GM21825 (cell line): ENCODE measurements around the gene AURKAIP1.
A peak's percentile ranks its signal among the peaks of the same experiment; 100 is the strongest.

Experiments used
- ATAC-seq: cut with Tn5 transposase; IDR thresholded peaks from one replicate; pipeline ENCODE4 v1.9.1; 2021; ENCODE audit warnings: mild to moderate bottlenecking, moderate library complexity; ENCODE audit not compliant: unreplicated experiment

AURKAIP1 gene

DNA sequence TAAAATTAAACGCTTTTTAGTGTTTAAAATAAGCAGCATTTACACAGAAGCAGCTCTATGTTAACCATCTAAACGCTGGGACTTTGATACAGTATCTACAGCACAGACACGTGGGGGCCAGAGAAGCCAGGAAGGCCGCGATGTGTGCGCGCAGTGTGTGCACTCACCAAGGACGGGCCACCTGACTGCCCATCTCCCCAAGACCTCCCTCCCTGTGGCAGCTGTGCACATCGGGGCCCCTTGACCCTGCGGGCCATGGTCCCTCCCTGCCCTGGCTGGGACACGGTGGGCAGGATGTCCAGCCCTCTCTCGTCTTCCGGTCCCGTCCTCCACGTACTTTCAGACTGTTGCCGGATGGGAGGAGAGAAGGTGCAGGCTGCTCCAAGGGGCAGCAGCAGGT is 39.7 kb downstream of the AURKAIP1 start:
- no peak for ATAC-seq

DNA sequence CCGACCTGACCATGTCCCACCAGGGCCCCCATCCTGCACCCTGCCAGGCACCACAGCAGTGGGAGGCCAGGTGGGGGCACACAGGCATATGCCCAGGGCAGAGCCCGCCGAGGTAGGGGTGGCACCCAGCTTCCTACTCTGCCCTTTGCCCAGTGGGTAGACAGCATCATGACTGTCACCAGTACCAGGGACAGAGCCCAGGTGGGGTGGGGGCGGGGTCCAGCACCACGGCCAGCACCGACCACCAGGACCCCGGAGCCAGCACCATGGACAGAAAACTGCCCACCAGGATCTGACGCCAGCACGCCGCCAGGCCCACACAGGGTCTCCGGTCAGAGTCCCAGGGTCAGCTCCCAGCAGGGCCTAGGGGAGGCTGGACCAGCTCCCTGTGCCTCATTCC is 40.2 kb downstream of the AURKAIP1 start:
- ATAC-seq = no peak

GRCh38 chr1:1333551-1334241 is 41.3 kb downstream of the AURKAIP1 start:
- ATAC-seq = no peak

DNA sequence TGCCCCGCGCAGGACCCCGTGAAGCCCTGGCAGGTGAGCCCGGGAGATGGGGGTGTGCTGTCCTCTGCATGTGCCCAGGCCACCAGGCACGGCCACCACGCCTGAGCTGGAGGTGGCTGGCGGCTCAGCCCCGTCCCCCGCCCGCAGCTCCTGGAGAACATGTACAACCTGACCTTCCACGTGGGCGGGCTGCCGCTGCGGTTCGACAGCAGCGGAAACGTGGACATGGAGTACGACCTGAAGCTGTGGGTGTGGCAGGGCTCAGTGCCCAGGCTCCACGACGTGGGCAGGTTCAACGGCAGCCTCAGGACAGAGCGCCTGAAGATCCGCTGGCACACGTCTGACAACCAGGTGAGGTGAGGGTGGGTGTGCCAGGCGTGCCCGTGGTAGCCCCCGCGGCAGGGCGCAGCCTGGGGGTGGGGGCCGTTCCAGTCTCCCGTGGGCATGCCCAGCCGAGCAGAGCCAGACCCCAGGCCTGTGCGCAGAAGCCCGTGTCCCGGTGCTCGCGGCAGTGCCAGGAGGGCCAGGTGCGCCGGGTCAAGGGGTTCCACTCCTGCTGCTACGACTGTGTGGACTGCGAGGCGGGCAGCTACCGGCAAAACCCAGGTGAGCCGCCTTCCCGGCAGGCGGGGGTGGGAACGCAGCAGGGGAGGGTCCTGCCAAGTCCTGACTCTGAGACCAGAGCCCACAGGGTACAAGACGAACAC is 42.1 kb downstream of the AURKAIP1 start:
- ATAC-seq = no peak

DNA sequence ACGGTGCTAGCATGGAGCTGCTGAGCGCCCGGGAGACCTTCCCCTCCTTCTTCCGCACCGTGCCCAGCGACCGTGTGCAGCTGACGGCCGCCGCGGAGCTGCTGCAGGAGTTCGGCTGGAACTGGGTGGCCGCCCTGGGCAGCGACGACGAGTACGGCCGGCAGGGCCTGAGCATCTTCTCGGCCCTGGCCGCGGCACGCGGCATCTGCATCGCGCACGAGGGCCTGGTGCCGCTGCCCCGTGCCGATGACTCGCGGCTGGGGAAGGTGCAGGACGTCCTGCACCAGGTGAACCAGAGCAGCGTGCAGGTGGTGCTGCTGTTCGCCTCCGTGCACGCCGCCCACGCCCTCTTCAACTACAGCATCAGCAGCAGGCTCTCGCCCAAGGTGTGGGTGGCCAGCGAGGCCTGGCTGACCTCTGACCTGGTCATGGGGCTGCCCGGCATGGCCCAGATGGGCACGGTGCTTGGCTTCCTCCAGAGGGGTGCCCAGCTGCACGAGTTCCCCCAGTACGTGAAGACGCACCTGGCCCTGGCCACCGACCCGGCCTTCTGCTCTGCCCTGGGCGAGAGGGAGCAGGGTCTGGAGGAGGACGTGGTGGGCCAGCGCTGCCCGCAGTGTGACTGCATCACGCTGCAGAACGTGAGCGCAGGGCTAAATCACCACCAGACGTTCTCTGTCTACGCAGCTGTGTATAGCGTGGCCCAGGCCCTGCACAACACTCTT is 42.8 kb downstream of the AURKAIP1 start:
- no peak for ATAC-seq

GRCh38 chr1:1331068-1331965 is 43.7 kb downstream of the AURKAIP1 start, which contains the start of gene TAS1R3:
TAS1R3 (plus strand) TSS chr1:1331280; CDS start chr1:1331346, 66 bp downstream.
- no peak for ATAC-seq

DNA sequence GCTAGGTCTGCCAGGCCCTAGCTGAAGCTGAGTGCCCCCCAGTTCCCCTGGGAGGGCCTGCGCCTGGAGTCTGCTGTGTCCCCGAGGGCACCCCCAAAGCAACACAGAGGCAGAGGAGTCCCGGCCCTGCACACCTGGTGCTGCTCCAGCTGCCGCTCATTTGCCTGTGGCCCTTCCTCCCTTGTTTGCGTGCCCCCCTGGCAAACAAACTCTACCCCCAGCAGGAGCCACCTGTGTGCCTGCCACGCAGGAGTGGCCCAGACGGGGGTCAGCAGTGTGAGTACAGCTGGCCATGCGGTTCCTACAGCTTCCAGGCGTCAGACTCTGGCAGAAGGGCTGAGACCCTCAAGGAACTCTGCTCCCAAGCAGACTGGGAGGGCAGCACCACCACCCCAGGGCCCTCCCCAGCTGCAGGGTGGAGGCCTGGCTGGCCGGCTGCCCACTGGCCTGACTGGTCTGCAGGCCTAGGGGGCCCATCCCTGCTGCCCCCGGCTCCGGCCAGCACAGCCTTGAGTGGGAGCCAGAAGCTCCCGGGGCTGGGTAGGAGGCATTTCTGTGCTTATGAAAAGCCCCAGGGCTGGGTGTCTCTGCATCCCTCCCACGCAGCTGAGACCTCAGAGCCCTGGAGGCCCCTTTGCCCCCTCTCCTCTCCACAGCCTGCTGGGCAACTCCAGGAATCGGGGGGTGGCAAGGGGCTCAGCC is 44.5 kb downstream of the AURKAIP1 start:
- ATAC-seq = no peak

- no peak for ATAC-seq
These were observed 45.5 kb downstream of the AURKAIP1 start for GRCh38 chr1:1329304-1330210.

DNA sequence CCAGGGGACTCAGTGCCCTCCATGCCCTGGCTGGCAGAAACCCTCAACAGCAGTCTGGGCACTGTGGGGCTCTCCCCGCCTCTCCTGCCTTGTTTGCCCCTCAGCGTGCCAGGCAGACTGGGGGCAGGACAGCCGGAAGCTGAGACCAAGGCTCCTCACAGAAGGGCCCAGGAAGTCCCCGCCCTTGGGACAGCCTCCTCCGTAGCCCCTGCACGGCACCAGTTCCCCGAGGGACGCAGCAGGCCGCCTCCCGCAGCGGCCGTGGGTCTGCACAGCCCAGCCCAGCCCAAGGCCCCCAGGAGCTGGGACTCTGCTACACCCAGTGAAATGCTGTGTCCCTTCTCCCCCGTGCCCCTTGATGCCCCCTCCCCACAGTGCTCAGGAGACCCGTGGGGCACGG is 46.8 kb downstream of the AURKAIP1 start:
- ATAC-seq = no peak

DNA sequence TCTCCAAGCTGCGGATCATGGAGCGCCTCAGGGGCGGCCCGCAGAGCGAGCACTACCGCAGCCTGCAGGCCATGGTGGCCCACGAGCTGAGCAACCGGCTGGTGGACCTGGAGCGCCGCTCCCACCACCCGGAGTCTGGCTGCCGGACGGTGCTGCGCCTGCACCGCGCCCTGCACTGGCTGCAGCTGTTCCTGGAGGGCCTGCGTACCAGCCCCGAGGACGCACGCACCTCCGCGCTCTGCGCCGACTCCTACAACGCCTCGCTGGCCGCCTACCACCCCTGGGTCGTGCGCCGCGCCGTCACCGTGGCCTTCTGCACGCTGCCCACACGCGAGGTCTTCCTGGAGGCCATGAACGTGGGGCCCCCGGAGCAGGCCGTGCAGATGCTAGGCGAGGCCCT is 47.7 kb downstream of the AURKAIP1 start:
- no peak for ATAC-seq

DNA sequence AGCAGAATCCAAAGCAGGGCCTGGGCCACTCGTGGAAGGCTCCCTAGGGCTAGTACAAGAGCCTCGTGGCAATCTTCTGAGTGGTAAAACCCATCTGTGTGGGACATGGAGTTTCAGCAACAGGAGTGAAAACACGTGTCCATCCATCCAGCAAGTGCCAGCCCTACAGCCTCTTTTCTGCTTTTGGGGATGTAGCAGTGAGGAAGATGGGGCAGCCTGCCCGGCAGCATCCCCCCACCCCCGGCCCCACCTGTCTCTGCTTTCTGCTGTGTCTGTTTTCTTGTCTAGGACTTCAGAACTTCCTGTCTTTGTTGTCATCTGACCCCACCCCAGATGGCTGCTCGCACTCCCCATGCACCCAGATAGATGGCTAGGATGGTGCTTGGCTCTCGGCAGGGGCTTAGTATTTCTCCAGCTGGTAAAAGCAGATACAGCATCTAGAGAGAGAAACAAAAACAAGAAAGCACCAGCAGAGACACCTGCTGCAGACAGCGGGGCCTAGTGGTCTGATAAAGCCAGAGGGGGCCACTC is 48.9 kb downstream of the AURKAIP1 start:
- no peak for ATAC-seq

DNA sequence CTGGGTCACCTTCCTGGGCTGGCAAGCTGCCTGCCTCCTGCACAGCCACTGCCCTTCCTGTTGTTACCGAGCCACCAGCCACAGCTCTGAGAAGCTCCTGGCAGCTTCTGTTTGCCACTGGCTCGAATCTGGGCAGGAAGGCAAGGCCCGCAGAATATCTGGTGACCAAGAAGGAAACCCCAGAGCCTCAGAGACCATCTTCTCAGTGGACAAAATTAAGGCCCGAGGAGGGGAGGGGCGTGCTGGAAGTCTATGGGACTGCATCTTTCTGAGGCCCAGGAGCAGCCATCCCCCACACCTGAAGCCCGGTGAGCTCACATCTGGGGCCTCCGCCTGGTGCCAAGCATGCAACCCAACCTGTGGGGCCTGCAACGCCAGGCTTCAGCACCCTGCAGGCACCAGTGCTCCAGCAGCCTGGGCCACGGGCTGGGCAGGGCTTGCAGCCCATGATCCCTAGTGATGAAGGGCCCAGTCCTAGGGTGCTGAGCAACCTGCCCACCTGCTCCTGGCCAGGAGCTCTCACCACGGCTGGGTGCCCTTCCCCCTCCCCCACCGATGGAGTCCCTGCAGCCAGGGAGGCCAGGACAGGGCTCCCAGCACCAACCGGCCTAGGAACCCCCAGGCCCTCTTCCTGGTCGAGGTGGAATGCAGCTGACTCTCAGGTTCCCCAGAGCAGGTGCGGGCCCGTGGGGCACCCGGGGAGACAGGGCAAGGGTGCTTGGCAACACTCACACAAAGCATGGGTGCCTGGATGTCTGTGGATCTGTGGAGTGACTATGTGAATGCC is 49.5 kb downstream of the AURKAIP1 start:
- no peak for ATAC-seq

DNA sequence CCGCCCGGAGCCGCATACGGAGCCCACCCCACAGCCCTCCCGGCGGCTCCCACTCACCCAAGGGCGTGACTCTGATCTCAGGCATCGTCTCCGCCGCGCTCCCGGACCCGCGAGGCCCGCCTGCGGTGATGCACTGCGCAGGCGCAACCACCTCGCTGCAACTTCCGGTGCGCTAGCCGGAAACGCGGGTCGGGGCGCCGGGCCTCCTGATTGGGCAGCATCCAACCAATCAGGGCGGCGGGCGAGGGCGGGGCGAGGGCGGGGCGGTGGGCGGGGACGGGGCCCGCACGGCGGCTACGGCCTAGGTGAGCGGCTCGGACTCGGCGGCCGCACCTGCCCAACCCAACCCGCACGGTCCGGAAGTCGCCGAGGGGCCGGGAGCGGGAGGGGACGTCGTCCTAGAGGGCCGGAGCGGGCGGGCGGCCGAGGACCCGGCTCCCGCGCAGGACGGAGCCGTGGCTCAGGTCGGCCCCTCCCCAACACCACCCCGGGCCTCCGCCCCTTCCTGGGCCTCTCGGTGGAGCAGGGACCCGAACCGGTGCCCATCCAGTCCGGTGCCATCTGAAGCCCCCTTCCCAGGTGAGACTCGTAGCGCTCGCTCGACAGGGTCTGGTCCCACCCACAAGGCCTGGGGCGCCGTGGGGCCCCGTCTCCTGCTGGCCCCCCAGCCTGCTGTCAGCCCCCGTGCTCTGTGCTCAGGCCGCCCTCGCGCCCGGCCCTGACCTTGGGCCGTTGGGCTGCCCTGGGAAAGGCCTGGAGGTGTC is 50.3 kb downstream of the AURKAIP1 start, which contains the start of the genes CPTP and INTS11:
Gene CPTP, plus strand, starts transcription at position 279 of the 764 bp plus-strand sequence. CDS start 2,109 bp downstream, outside the sequence.
Gene INTS11, minus strand, starts transcription at position 137 of the 764 bp plus-strand sequence. Its CDS starts 52 bp downstream, at position 85.
- peak; percentile 55 for ATAC-seq

DNA sequence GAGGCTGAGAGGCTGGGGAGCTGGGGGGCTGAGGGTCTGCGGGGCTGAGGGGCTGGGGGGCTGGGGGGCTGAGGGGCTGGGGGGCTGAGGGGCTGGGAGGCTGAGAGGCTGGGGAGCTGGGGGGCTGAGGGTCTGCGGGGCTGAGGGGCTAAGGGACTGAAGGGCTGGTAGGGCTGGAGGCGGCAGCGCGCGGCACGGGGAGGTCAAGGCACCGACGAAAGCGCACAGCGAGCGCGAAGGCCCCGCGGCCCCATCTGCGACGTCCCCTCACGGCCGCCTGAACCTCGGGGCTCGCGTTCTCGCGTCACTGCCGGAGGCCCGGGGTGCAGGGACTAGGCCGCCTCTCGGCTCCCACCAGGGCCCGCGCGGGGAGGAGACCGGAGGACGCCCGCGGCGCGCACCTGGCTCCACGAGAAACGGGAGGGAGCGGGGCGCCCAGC is 50.9 kb downstream of the AURKAIP1 start:
- peak; percentile 10 for ATAC-seq
